ENCODE measurements around the gene CDHR1.
A peak's percentile ranks its signal among the peaks of the same experiment; 100 is the strongest.

CDHR1 gene

DNA sequence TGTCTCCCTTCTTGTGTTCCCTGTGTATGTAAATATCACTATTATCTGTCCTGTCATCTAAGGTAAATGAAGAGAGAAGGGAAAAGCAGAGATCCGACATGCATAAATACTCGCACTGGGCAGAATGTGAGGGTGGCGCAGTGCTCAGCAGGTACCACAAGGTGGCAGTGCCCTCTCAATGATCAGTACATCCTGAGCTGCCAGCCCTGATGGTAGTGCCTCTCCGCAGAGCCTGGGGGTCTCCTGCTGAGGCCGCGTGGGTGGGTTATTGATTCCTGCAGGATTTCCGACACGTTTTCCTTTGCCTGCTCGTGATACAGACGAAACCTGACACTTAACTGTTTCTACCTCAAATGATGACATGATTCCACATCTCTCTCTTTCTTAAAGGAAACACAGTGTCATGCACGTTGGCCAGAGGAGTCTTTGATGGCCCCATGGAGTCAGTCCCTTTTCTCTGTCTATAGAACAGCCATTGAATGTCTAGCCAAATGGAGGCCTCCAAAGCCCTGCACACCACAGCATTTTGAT is 70.3 kb downstream of the CDHR1 start:
- FAIRE-seq (peak; percentile 93), DNase-seq (ENCODE audit: insufficient read length, low spot score) (peak; percentile 41)
- no peak for TF ChIP-seq POLR2A (IDR thresholded peaks at IDR 0.05; ENCODE audit: low read depth, low read length)

DNA sequence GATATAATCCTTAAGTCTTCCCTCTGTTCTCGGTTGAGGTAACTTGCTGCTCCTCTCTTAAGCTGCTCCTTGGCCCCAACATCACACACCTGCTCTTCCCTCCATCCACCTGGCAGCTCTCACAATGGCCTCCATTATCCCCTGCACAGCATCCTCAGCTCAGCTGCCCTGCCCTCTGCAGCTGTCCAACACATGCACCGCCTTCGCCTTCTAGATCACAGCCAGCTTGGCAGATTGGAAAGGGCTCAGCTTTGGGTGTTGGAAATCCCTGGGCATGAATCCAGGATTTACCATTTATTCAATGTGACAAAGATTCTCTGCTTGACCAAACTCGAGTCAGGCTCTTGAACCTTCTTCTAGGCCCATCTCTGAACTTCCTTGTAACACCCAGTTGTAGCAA is 71.1 kb downstream of the CDHR1 start:
- no peak for TF ChIP-seq POLR2A (IDR thresholded peaks at IDR 0.05; ENCODE audit: low read depth, low read length)
- DNase-seq (ENCODE audit: insufficient read length, low spot score): no peak
- FAIRE-seq: no peak

DNA sequence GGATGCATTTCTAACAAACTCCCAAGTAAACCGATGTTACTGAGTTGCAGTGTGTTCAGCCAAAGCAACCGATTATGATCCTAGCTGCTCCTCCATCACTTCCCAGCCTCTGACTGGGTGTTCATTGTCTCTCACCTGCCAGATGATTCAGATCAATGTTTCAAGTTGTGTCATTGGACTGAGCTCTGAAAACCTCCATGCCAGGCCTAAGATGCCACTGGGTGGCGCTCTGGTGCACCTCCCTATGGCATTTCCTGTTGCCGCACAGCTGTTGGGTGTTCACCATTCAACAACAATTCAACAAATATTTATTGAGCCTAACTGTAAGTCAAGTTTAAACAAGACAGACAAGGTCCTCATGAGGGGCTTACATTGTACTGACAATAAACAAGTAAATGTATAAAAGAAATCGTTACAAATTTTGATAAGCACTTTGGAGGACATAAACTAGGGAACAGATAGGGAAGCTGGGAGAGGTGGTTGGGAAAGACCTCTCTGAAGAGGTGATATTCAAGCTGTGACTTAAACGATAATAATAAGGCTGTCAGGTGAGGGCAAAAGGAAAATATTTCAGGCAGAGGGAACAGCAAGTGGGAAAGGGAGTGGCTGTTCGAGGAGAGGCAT is 73.3 kb downstream of the CDHR1 start:
- DNase-seq (ENCODE audit: insufficient read length, low spot score) (peak; percentile 56), FAIRE-seq (peak; percentile 90)
- no peak for TF ChIP-seq POLR2A (IDR thresholded peaks at IDR 0.05; ENCODE audit: low read depth, low read length)

DNA sequence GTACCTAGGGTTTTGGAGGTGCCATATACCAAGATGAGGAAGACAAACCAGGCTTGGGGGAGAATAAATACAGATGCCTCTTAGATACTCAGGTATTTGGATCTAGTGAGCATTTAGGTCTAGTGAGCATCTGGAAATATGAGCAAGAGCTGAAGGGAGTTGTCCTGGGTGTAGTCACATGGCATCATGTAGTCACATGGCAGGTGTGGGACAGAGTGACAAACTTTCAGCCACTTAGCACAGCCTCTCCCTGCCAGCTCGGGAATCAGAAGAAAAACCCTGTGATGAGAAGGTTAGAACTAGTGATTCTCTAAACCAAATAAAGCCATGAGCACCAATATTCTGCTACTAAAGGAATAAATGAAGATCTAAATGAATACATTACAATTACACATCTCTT is 74.8 kb downstream of the CDHR1 start:
- TF ChIP-seq POLR2A (IDR thresholded peaks at IDR 0.05; ENCODE audit: low read depth, low read length): no peak
- FAIRE-seq (no peak), DNase-seq (ENCODE audit: insufficient read length, low spot score) (no peak)

Measured in H54 (cell line).